ENCODE measurements around the gene TANC2. TPM values are rescaled to one million over a fixed set of nuclear protein-coding genes. Genes with fewer than 3 reads are reported as not detected.

TANC2 gene
- total and polyA plus RNA-seq, 9 of the 15 experiments (the other 6 are each of a cell fraction or from before 2014, with no cell fraction given), result 0.46 to 7.8 (median 4.5) TPM

GRCh38 chr17:62994931-62995330, 28.9 kb downstream of the TANC2 start (continued):
- no peak for TF ChIP-seq HNRNPUL1 (IDR thresholded peaks at IDR 0.05; ENCODE audit: low read length)
- TF ChIP-seq PHTF2 (CRISPR knock-in tag; IDR thresholded peaks at IDR 0.05), result no peak
- no peak for TF ChIP-seq ZC3H11A (IDR thresholded peaks at IDR 0.05; ENCODE audit: low read depth, low read length)
- TF ChIP-seq CBX1 (IDR thresholded peaks at IDR 0.05; ENCODE audit: low read depth), result no peak
- TF ChIP-seq STAT6 (CRISPR knock-in tag; IDR thresholded peaks at IDR 0.05), result no peak
- no peak for TF ChIP-seq KDM2B (CRISPR knock-in tag; IDR thresholded peaks at IDR 0.05)
- TF ChIP-seq ZNF239 (CRISPR knock-in tag; IDR thresholded peaks at IDR 0.05), result no peak
- no peak for TF ChIP-seq STAG1 (CRISPR knock-in tag; IDR thresholded peaks at IDR 0.05; ENCODE audit: borderline replicate concordance)
- no peak for TF ChIP-seq ZBTB12 (CRISPR knock-in tag; IDR thresholded peaks at IDR 0.05)
- TF ChIP-seq ARHGAP35 (IDR thresholded peaks at IDR 0.05; ENCODE audit: partially characterized antibody), result no peak
- no peak for TF ChIP-seq SRSF1 (IDR thresholded peaks at IDR 0.05; ENCODE audit: low read depth, low read length)
- TF ChIP-seq TEAD2 (tag; IDR thresholded peaks at IDR 0.05), result no peak
- no peak for TF ChIP-seq RBM22 (IDR thresholded peaks at IDR 0.05; ENCODE audit: low read depth, low read length, poor library complexity, severe bottlenecking)
- TF ChIP-seq ELK1 (CRISPR knock-in tag; IDR thresholded peaks at IDR 0.05), result no peak
- TF ChIP-seq WHSC1 (IDR thresholded peaks at IDR 0.05; ENCODE audit: low read length), result no peak
- no peak for TF ChIP-seq MBD2 (IDR thresholded peaks at IDR 0.05; ENCODE audit: borderline replicate concordance, low read depth)
- no peak for TF ChIP-seq CHD1 (IDR thresholded peaks at IDR 0.05; ENCODE audit: low read length)
- peak; percentile 90 for TF ChIP-seq CBFA2T3 (IDR thresholded peaks at IDR 0.05)
- TF ChIP-seq SRSF9 (IDR thresholded peaks at IDR 0.05; ENCODE audit: borderline replicate concordance, low read depth, low read length), result no peak
- no peak for TF ChIP-seq ZEB2 (IDR thresholded peaks at IDR 0.05)
- no peak for TF ChIP-seq E4F1 (CRISPR knock-in tag; IDR thresholded peaks at IDR 0.05; ENCODE audit: borderline replicate concordance)
- no peak for TF ChIP-seq SRSF7 (optimal IDR thresholded peaks at IDR 0.05; ENCODE audit: low read depth, low read length)
- TF ChIP-seq CHCHD3 (CRISPR knock-in tag; IDR thresholded peaks at IDR 0.05), result no peak
- no peak for TF ChIP-seq HSF4 (CRISPR knock-in tag; IDR thresholded peaks at IDR 0.05; ENCODE audit: borderline replicate concordance)
- TF ChIP-seq FOSL1 (tag; conservative IDR thresholded peaks at IDR 0.05), result peak; percentile 44; the same call in 1 of the 2 replicates
- no peak for TF ChIP-seq ZNF551 (CRISPR knock-in tag; IDR thresholded peaks at IDR 0.05)
